HEK293 (cell line): ENCODE measurements around the gene TINCR.

Experiments
- CTCF ChIP-seq: fragments of 450-650 bp; formaldehyde crosslinking; IDR thresholded peaks from 2 replicates; pipeline ENCODE4 v1.5.1; 2016; ENCODE audit warnings: missing biosample characterization, missing genetic modification characterization
- HOXA7 ChIP-seq: sonication (generic); formaldehyde crosslinking; IDR thresholded peaks from 2 replicates; pipeline ENCODE4 v1.8.1; 2022; ENCODE audit warnings: missing genetic modification reagents, borderline replicate concordance
- PATZ1 ChIP-seq: fragments of 450-650 bp; formaldehyde crosslinking; IDR thresholded peaks from 2 replicates; pipeline ENCODE4 v1.5.1; 2016; ENCODE audit warnings: missing biosample characterization, missing genetic modification characterization
- ZNF175 ChIP-seq: fragments of 450-650 bp; formaldehyde crosslinking; IDR thresholded peaks from 2 replicates; pipeline ENCODE4 v1.5.1; 2016; ENCODE audit warnings: missing biosample characterization, missing genetic modification characterization

GRCh38 chr19:5579286-5579685, 11.5 kb upstream of the TINCR start:
- TF ChIP-seq CTCF (tag by site-specific recombination): no peak
- TF ChIP-seq HOXA7 (CRISPR knock-in tag): no peak
- TF ChIP-seq ZNF175: no peak
- TF ChIP-seq PATZ1: no peak
